Subcutaneous adipose tissue (tissue), 4 donors: Measurements from ENCODE around the gene DMRTC2. TPM values are rescaled to one million over a fixed set of nuclear protein-coding genes. Genes with fewer than 3 reads are reported as not detected.

Experiments
- total RNA-seq, 4 donors: library from RNA; depleted of rRNA; stranded (reverse); fragments of >200 nt; gene quantifications; one replicate each; pipeline ENCODE4 v1.1.0, GENCODE V29; 2016
- TF ChIP-seq, protein P1 (sequence below): fragments of 450-650 bp; IDR thresholded peaks from one replicate; pipeline ENCODE4 v1.5.1; 2016; ENCODE audit warnings: low read depth, mild to moderate bottlenecking, control low read depth, antibody characterized with exemption, moderate library complexity

DMRTC2 gene
- total RNA-seq, 4 donors from 2014 or later = not detected

DNA sequence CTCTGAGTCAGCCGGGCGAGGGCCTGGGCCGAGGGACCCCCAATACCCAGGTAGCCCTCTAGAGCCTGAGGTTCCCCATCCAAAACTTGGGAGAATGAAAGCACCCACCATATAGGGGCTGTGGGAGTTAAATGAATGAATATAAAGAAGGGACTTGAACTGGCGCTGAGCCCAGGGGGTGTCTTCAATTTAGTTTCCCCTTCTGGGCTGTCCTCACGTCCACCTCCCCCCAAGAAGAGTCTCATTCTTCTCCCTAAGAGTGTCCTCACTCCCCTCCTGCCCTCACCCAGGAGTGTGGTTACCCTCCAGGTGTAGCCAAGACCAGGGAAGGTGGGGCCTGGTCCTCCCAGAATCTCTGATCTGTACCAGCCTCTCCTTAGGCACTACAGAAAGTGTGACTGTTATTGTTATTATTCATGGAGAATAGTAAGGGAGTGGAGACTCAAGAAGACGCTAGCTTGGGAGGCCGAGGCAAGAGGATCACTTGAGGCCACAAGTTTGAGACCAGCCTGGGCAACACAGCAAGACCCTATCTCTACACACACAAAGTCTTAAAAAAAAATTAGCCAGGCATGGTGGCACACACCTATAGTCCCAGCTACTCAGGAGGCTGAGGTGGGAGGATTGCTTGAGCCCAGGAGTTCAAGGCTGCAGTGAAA lies 35.0 kb downstream of the DMRTC2 start:
- TF ChIP-seq, protein P1, sequence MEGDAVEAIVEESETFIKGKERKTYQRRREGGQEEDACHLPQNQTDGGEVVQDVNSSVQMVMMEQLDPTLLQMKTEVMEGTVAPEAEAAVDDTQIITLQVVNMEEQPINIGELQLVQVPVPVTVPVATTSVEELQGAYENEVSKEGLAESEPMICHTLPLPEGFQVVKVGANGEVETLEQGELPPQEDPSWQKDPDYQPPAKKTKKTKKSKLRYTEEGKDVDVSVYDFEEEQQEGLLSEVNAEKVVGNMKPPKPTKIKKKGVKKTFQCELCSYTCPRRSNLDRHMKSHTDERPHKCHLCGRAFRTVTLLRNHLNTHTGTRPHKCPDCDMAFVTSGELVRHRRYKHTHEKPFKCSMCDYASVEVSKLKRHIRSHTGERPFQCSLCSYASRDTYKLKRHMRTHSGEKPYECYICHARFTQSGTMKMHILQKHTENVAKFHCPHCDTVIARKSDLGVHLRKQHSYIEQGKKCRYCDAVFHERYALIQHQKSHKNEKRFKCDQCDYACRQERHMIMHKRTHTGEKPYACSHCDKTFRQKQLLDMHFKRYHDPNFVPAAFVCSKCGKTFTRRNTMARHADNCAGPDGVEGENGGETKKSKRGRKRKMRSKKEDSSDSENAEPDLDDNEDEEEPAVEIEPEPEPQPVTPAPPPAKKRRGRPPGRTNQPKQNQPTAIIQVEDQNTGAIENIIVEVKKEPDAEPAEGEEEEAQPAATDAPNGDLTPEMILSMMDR = no peak

GRCh38 chr19:41880329-41880708 lies 35.5 kb downstream of the DMRTC2 start:
- TF ChIP-seq, protein P1 = no peak

- TF ChIP-seq, protein P1 = no peak
These were observed 38.0 kb downstream of the DMRTC2 start, which contains the start of gene ARHGEF1 for GRCh38 chr19:41882568-41883462. Gene ARHGEF1 (plus strand): TSS chr19:41883184. CDS start chr19:41888083, 4,899 bp downstream.

- TF ChIP-seq, protein P1 = no peak
These were observed 38.6 kb downstream of the DMRTC2 start for GRCh38 chr19:41883463-41883820.

- TF ChIP-seq, protein P1 = no peak
These were observed 39.2 kb downstream of the DMRTC2 start for GRCh38 chr19:41883821-41884733.

DNA sequence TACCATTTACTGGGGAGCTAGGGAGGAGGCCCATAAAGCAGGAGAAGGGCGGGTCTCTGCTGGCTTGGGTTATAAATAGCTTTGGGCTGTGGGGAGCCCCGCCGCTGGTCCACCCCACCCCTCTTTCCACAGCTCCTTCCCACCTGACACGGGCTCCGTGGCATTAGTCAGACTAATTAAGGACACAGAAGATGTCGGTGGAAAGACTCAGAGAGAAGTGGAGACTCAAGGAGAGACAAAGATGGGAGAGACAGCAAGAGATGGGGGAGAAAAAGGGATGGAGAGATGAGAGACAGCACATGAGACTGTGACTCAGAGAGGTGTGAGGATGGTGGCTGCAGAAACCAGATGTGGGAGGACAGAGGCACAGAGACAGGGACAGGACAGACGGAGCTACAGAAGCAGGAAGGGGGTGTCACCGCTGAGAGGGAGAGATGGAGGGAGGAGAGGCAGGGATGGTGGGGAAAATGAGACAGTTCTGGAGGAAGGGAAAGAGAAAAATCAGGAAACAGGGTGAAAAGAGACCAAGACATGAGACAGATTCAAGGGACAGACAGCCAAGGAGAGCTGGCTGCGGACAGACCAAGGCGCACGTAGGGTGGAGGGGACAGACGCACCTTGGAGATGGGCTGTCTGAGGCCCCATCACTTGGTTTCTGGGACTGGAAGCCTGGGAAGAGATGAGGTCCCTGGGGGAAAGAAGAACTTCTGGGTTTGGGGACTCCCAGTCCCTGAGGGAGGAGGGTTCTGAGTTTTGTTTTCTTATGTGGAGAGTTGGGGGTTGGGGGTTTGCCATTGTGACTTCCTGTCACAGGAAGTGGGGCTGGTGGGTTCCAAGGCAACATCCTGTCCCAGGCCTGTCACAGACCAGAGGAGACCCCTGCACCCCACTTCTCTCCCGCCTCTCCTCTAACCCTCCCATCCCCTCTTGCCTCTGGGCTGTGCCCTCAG lies 42.2 kb downstream of the DMRTC2 start:
- TF ChIP-seq, protein P1 = no peak
